Stimulated activated CD8-positive, alpha-beta memory T cell treated with anti-CD3 and anti-CD28 coated beads, Interleukin-12 subunit alpha, Interleukin-12 subunit beta, amount 100 ng/mL, for 1 hour (primary cell): ENCODE measurements around the gene CDK16.
"Not testable (repeated sequence)": the region's sequence is repeated elsewhere in the genome, so short reads cannot be mapped to it uniquely, and the experiment has no call there.

Source experiments
- DNase-seq: peaks from one replicate; pipeline ENCODE4 v3.0.0-alpha.2; 2020; ENCODE audit warnings: low read depth

The CDK16 gene

DNA sequence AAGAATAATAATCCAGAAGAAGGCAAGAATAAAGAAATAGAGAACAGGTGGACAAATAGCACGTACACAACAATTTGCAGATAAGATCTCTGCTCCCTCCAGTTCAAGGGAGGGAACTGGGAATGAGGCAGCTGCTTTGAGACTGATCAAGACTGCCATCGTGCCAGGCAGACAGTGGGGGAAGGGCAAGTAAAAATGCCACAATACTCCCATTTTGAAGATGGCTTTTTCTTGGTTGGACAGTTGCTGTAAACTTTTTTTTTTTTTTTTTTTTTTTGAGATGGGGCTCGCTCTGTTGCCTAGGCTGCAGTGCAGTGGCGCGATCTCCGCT is 31.5 kb downstream of the CDK16 start:
- no peak for DNase-seq

DNA sequence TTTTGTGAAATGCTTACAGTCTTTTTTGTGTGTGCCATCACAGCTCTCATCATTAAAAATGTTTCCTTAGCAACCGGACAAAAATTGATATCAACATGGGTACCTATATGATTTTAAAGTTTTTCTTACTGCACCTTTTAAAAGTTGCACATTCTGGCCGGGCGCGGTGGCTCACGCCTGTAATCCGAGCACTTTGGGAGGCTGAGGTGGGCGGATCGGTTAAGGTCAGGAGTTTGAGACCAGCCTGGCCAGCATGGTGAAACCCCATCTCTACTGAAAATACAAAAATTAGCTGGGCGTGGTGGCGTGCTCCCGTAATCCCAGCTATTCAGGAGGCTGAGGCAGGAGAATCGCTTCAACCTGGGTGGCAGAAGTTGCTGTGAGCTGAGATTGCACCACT is 39.1 kb downstream of the CDK16 start:
- not testable (repeated sequence) for DNase-seq

DNA sequence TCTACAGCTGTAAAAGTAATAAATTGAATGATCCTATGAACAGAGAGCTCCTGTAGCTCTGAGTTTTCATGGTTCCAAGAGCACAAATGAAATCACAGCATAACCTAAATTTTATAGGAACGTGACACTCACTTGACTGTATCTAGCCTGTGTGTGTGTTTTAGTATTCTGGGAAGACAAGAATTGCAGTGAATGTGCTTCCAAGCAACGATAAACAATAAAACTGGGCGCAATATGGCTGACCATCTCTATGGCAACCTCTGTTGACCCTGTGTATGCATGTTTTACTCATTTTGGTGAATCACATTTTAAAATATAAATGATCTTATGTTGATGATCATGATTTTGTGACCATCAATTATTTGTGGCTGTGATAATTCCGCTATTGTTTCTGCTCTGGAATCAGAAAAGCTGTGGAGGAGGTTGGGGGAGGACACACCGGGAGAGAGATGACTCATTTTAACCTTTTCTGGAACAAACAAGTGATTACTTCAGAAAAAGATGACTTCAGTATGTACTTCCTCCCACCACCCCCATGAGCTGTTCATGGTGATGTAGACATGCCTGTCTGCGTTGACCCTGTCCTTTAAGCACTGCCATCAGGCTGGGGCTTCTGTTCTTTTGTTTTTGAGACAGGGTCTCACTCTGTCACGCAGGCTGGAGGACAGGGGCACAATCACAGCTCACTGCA is 46.1 kb downstream of the CDK16 start:
- DNase-seq = no peak

DNA sequence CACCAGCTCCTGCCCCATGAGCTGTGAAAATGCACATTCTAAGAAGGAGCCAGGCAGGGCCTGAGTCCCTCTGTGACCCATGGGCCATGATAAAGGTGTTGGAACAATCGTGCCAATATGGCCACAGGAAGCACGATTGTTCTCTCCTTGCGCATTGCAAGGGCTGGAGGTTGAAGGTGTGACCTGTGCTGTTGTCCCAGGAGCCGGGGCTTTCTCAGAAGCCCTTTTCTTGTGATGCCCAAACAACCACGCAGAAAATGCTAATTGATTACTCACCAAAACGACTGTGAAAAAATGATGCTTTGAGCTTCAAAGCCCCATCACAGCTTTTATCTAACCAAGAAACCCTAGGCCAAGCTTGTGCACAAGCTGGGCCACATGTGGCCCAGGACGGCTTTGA is 48.2 kb downstream of the CDK16 start:
- no peak for DNase-seq

DNA sequence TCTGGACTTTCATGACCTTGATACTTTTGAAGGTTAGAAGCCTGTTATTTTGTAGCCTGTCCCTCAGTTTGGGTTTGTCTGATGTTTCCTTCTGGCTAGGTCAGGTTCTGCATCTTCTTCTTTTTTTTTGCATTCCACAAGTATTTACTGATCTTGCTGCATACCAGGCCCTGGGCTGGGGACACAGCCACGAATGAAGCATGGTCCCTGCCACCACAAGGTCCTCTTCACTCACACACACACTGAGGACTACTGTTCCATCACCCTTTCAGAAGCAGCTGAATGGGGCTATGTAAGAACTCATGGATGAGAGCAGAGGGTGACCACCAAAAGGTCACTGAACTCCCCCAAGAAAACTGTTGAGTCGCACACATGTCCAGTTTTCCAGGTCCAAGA is 53.5 kb downstream of the CDK16 start:
- no peak for DNase-seq

DNA sequence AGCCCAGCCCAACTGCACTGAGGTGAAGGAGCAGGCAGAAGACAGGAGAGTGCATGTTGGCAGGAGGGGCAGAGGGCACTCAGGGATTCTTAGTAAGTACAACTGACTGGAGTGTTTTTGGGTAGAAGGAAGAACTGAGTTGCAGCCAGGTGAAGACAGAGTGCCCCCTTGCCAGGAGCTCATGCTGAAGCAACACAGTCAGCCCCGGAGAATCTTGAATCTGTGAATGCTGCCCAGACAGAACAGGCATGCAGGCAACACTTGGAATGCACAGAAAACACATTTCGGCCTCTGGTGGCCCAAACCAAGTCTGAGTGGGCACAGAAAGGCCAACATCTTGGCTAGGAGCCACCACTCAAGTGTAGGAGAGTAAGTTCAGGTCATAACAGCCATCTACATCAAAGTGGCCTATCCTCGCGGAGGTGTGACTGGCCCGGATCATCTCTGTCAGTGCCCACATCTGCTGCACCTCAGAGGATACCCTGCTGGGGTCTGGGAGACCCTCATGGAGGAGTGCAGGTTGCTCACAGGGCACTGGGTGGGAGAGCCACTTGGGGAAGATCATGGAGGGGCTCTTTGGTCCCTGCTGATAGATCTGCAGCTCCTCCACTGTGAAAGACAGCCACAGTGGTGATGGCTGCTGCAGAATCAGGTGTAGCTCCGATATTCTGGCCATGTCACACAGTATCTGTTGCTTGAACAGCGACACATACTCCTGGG is 54.7 kb downstream of the CDK16 start:
- no peak for DNase-seq

DNA sequence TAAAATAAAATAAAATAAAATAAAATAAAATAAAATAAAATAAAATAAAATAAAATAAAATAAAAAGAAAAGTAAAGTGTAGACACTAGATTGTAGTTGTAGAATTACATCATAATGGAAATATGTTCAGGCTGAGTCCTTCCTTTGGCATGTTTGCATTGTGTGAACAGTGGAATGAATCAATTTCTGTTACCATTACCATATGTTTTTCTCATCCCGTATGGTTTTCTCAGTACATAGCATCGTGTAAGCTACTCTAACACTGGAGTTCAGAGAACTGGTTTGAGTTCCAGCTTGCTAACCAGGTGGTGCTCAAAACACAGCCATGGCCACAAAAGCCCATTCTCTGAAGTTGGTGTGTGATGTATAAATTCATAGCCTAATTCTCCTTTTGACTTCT is 60.2 kb downstream of the CDK16 start:
- no peak for DNase-seq
